Tibial artery (tissue), 4 donors: ENCODE measurements around the gene TMEM214.

Source experiments
- DNase-seq, 2 donors: peaks; one replicate each; pipeline ENCODE4 v3.0.0-alpha.2; 2019
- H3K27ac ChIP-seq, 2 donors: fragments of 200-600 bp; sonication (generic) in 1 of 2; 1 replicate in 1 of 2; 2 replicates in 1 of 2; pipeline ENCODE4 v1.5.1; 2018 to 2019; ENCODE audit warnings: mild to moderate bottlenecking in 1 of 2
- H3K27me3 ChIP-seq, 2 donors: fragments of 200-600 bp; sonication (generic) in 1 of 2; one replicate each; pipeline versions ENCODE4 v1.5.1 to v1.6.0; 2016 to 2019
- H3K36me3 ChIP-seq, 3 donors: fragments of 200-600 bp; sonication (generic) in 2 of 3; one replicate each; pipeline ENCODE4 v1.5.1; 2016 to 2019; ENCODE audit warnings: mild to moderate bottlenecking in 2 of 3
- H3K4me1 ChIP-seq, 4 donors: fragments of 200-600 bp; sonication (generic) in 2 of 4; 1 replicate in 3 of 4; 2 replicates in 1 of 4; pipeline ENCODE4 v1.5.1; 2016 to 2019
- H3K4me3 ChIP-seq, 2 donors: fragments of 200-600 bp; sonication (generic) in 1 of 2; 1 replicate in 1 of 2; 2 replicates in 1 of 2; pipeline ENCODE4 v1.5.1; 2018 to 2019; ENCODE audit warnings: mild to moderate bottlenecking in 2 of 2
- H3K9me3 ChIP-seq, 3 donors: fragments of 200-600 bp; sonication (generic) in 1 of 3; one replicate each; pipeline ENCODE4 v1.5.1; 2016 to 2019
- intact Hi-C: fragments of 100-400 bp; cut with DNase I; formaldehyde crosslinking; loops from one replicate; pipeline ENCODE4 v1.15.0; 2023; ENCODE audit warnings: low total_unique reads
- TF ChIP-seq, protein P1 (sequence below), 2 experiments: fragments of 200-600 bp in 1 of 2; fragments of 450-650 bp in 1 of 2; IDR thresholded peaks; one replicate each; pipeline ENCODE4 v1.5.1; 2017 to 2019; ENCODE audit warnings: antibody characterized with exemption in 2 of 2, mild to moderate bottlenecking in 1 of 2, moderate library complexity in 1 of 2

TMEM214 gene

DNA sequence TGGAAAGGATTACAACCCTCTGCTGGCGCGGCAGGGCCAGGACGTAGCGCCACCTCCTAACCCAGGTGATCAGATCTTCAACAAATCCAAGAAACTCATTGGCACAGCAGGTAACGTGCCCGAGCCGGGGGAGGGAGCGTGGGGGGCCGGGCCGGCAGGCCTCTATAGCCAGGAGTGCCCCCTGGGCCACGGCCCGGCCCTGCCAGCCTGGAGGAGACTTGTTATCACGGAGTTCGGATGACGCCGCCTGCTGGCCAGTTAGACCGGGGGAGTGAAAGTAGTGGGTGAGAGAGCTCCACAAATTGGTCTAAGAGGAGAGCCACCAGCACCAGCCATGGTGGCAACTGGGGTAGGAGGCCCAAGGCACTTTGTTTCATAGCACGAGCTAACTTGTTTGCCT, 8.6 kb upstream of the TMEM214 start:
- Histone ChIP-seq H3K27ac (no peak overlapping the region), H3K27me3 (no peaks in the 10 kb centered on the region), H3K4me1 (peaks cover 0 to 20% (median 5%) of the 10 kb centered on the region in 4 donors), H3K9me3 (no peaks in the 10 kb centered on the region), H3K4me3 (no peak overlapping the region), H3K36me3 (peaks cover 8 to 63% (median 39%) of the 10 kb centered on the region in 3 donors)
- intact Hi-C loops: no loop called here
- DNase-seq: peak in 1 of 2 donors; percentile 53
- TF ChIP-seq, protein P1, sequence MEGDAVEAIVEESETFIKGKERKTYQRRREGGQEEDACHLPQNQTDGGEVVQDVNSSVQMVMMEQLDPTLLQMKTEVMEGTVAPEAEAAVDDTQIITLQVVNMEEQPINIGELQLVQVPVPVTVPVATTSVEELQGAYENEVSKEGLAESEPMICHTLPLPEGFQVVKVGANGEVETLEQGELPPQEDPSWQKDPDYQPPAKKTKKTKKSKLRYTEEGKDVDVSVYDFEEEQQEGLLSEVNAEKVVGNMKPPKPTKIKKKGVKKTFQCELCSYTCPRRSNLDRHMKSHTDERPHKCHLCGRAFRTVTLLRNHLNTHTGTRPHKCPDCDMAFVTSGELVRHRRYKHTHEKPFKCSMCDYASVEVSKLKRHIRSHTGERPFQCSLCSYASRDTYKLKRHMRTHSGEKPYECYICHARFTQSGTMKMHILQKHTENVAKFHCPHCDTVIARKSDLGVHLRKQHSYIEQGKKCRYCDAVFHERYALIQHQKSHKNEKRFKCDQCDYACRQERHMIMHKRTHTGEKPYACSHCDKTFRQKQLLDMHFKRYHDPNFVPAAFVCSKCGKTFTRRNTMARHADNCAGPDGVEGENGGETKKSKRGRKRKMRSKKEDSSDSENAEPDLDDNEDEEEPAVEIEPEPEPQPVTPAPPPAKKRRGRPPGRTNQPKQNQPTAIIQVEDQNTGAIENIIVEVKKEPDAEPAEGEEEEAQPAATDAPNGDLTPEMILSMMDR (IDR thresholded peaks at IDR 0.05): no peak

DNA sequence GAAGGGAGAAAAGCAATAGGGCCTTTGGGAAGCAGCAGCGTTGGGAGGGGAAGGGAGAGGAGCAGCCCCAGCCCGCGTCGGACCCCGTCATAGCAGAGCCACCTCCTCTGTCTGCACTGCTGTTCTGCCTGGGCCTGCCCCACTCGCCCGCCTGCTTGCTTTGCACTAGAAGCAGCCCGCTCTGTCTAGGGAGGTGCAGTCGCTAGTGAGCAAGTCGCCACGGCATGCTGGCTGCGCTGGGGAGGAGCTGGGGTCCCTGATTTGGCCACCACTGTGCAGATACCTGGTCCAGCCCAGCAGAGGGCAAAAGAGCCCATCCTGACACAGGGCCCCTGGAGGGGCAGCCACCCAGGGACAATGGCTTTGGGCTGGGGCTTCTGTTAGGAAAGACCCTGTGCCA, 8.0 kb upstream of the TMEM214 start:
- Histone ChIP-seq H3K36me3 (peaks cover 8 to 63% (median 39%) of the 10 kb centered on the region in 3 donors), H3K4me3 (no peak overlapping the region), H3K9me3 (no peaks in the 10 kb centered on the region), H3K4me1 (peaks cover 0 to 14% (median 4%) of the 10 kb centered on the region in 4 donors), H3K27me3 (no peaks in the 10 kb centered on the region), H3K27ac (no peak overlapping the region)
- intact Hi-C loops: no loop called here
- TF ChIP-seq, protein P1 (IDR thresholded peaks at IDR 0.05): no peak
- DNase-seq: peak in 1 of 2 donors; percentile 45

DNA sequence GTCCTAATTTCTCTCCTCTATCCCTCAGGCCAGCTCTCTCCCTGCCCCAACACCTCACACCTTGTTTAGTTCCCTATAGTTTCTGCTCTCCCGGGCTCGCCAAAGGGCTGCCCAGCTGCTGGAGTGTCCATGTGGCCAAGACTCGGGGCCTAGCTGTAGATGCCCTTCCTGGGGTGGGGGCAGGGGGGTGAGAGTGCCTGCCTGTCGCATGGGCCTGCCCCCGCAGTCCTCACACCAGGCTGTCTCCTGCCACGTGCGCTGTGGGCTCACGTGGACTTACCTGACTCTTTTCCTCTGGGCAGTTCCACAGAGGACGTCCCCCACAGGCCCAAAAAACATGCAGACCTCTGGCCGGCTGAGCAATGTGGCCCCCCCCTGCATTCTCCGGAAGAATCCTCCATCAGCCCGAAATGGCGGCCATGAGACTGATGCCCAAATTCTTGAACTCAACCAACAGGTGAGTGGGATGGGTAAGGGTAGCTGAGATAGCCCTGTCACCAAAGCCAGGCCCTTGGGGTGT, 7.4 kb upstream of the TMEM214 start:
- intact Hi-C loops: no loop called here
- Histone ChIP-seq H3K27ac (no peak overlapping the region), H3K4me1 (peaks cover 0 to 12% (median 2%) of the 10 kb centered on the region in 4 donors), H3K36me3 (peaks cover 8 to 63% (median 39%) of the 10 kb centered on the region in 3 donors), H3K4me3 (no peak overlapping the region), H3K9me3 (no peaks in the 10 kb centered on the region), H3K27me3 (no peaks in the 10 kb centered on the region)
- TF ChIP-seq, protein P1 (IDR thresholded peaks at IDR 0.05): no peak
- DNase-seq: peak in 1 of 2 donors; percentile 56

DNA sequence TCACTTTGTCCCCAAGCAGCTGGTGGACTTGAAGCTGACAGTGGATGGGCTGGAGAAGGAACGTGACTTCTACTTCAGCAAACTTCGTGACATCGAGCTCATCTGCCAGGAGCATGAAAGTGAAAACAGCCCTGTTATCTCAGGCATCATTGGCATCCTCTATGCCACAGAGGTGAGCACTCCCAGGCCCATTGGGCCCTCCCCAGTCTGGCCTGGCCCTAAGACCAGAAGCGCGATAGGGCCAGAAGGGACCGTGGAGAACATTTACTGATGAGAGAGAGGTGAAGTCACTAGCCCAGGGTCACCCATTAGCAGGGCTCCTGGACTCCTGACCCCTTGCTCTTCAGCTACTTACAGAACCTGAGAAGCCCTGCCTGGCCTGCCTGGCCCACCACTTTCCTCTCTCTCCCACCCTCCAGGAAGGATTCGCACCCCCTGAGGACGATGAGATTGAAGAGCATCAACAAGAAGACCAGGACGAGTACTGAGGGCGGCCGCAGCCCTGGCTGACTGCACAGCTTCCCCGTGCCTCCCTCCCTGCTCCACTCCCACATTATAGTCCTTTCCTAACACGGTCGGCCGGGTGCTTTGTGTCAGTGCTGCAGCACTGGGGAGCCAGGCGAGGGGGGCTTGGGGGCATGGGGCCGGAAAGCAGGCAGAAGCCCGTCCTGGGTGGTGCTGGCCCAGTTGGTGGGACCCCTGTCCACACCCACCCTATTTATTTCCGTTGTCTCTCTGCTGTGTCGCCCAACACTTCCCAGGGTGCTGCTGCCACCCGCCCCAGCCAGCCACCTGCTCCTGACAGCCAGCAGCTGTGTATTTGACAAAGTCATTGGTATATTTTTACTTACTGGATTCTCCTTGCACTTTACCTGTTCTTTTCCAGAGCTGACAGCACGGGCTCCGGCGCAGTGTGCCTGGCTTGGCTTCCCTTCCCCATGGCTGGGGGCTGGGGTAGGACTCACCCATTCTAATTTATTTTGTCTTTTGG, 6.6 kb upstream of the TMEM214 start:
- Histone ChIP-seq H3K4me1 (peaks cover 0 to 4% (median 0%) of the 10 kb centered on the region in 4 donors), H3K27me3 (no peaks in the 10 kb centered on the region), H3K9me3 (no peaks in the 10 kb centered on the region), H3K36me3 (peaks cover 8 to 63% (median 39%) of the 10 kb centered on the region in 3 donors), H3K4me3 (no peak overlapping the region), H3K27ac (no peak overlapping the region)
- intact Hi-C loops: no loop called here
- TF ChIP-seq, protein P1 (IDR thresholded peaks at IDR 0.05): no peak
- peak in 1 of 2 donors; percentile 63 for DNase-seq

DNA sequence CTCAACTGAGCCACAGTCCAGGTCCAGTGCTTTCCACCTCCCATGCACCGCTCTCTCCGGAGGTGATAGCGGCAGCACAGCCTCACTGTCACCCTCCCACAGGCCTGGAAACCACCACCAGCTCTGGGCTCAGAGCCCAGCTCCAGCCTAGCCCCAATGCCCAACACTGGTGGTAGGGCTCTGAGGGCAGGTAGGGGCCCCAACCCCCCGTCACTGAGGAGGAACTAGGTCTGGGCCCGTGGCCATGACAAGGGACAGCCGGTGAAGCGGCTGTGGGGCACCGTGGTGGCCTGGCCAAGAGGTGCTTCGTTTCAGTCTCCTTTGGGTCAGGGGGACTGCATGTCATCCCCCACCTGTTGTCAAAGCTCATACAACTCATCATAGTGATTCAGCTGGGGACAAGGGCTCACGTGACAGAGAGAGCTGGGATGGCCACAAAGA, 5.5 kb upstream of the TMEM214 start:
- Histone ChIP-seq H3K36me3 (peaks cover 8 to 61% (median 39%) of the 10 kb centered on the region in 3 donors), H3K27me3 (no peaks in the 10 kb centered on the region), H3K4me3 (no peak overlapping the region), H3K4me1 (peaks cover 0 to 3% (median 0%) of the 10 kb centered on the region in 4 donors), H3K9me3 (no peaks in the 10 kb centered on the region), H3K27ac (no peak overlapping the region)
- DNase-seq: peak in 1 of 2 donors; percentile 38
- intact Hi-C loops: no loop called here
- TF ChIP-seq, protein P1 (IDR thresholded peaks at IDR 0.05): no peak
